Measurements from ENCODE around the gene SPDYE4.

Gene SPDYE4

GRCh38 chr17:8803531-8804420 lies 45.4 kb upstream of the SPDYE4 start:
- H3K27me3 ChIP-seq (ENCODE audit: insufficient read depth, poor library complexity, severe bottlenecking) = no peaks in the 10 kb centered on the region
- no peak for DNase-seq (ENCODE audit: low read depth in 1 of 2, low spot score in 1 of 2)
- TF ChIP-seq REST (IDR thresholded peaks at IDR 0.05; ENCODE audit: insufficient replicate concordance, low read depth) (no peak), SPI1 (IDR thresholded peaks at IDR 0.05; ENCODE audit: borderline replicate concordance, low read depth) (no peak), CTCF (IDR thresholded peaks at IDR 0.05; ENCODE audit: insufficient read depth, low read length) (no peak), GABPA (IDR thresholded peaks at IDR 0.05; ENCODE audit: low read depth) (no peak), POLR2AphosphoS5 (IDR thresholded peaks at IDR 0.05; ENCODE audit: low read depth) (no peak)
- H3K27ac ChIP-seq (replicated peaks) = no peak overlapping the region
- no peak overlapping the region for H3K4me3 ChIP-seq (replicated peaks; ENCODE audit: insufficient read depth, low read length)

- no peak overlapping the region for H3K27ac ChIP-seq (replicated peaks)
- no peak for DNase-seq (ENCODE audit: low read depth in 1 of 2, low spot score in 1 of 2)
- TF ChIP-seq SPI1 (IDR thresholded peaks at IDR 0.05; ENCODE audit: borderline replicate concordance, low read depth) (no peak), CTCF (IDR thresholded peaks at IDR 0.05; ENCODE audit: insufficient read depth, low read length) (no peak), GABPA (IDR thresholded peaks at IDR 0.05; ENCODE audit: low read depth) (no peak), POLR2AphosphoS5 (IDR thresholded peaks at IDR 0.05; ENCODE audit: low read depth) (no peak), REST (IDR thresholded peaks at IDR 0.05; ENCODE audit: insufficient replicate concordance, low read depth) (no peak)
- no peak overlapping the region for H3K4me3 ChIP-seq (replicated peaks; ENCODE audit: insufficient read depth, low read length)
- no peaks in the 10 kb centered on the region for H3K27me3 ChIP-seq (ENCODE audit: insufficient read depth, poor library complexity, severe bottlenecking)
These were observed 42.9 kb upstream of the SPDYE4 start for GRCh38 chr17:8801135-8801840.

- no peak for TF ChIP-seq POLR2AphosphoS5 (IDR thresholded peaks at IDR 0.05; ENCODE audit: low read depth)
- no peak for TF ChIP-seq CTCF (IDR thresholded peaks at IDR 0.05; ENCODE audit: insufficient read depth, low read length)
- TF ChIP-seq REST (IDR thresholded peaks at IDR 0.05; ENCODE audit: insufficient replicate concordance, low read depth) = no peak
- TF ChIP-seq GABPA (IDR thresholded peaks at IDR 0.05; ENCODE audit: low read depth) = no peak
- TF ChIP-seq SPI1 (IDR thresholded peaks at IDR 0.05; ENCODE audit: borderline replicate concordance, low read depth) = no peak
- no peak for DNase-seq (ENCODE audit: low read depth in 1 of 2, low spot score in 1 of 2)
- H3K27me3 ChIP-seq (ENCODE audit: insufficient read depth, poor library complexity, severe bottlenecking) = no peaks in the 10 kb centered on the region
- no peak overlapping the region for H3K4me3 ChIP-seq (replicated peaks; ENCODE audit: insufficient read depth, low read length)
- no peak overlapping the region for H3K27ac ChIP-seq (replicated peaks)
These were observed 42.3 kb upstream of the SPDYE4 start for GRCh38 chr17:8800656-8801055.

Measured in HL-60 (cell line).